ENCODE measurements around the gene DCAF4. TPM values are rescaled to one million over a fixed set of nuclear protein-coding genes. Genes with fewer than 3 reads are reported as not detected.

DCAF4 gene
- polyA plus RNA-seq, 1 donor from 2014 or later = 16.5 TPM

GRCh38 chr14:72882047-72882446 lies 44.2 kb upstream of the DCAF4 start:
- no peak for TF ChIP-seq SMC3 (conservative IDR thresholded peaks at IDR 0.05; ENCODE audit: poor library complexity)
- TF ChIP-seq, protein P1, sequence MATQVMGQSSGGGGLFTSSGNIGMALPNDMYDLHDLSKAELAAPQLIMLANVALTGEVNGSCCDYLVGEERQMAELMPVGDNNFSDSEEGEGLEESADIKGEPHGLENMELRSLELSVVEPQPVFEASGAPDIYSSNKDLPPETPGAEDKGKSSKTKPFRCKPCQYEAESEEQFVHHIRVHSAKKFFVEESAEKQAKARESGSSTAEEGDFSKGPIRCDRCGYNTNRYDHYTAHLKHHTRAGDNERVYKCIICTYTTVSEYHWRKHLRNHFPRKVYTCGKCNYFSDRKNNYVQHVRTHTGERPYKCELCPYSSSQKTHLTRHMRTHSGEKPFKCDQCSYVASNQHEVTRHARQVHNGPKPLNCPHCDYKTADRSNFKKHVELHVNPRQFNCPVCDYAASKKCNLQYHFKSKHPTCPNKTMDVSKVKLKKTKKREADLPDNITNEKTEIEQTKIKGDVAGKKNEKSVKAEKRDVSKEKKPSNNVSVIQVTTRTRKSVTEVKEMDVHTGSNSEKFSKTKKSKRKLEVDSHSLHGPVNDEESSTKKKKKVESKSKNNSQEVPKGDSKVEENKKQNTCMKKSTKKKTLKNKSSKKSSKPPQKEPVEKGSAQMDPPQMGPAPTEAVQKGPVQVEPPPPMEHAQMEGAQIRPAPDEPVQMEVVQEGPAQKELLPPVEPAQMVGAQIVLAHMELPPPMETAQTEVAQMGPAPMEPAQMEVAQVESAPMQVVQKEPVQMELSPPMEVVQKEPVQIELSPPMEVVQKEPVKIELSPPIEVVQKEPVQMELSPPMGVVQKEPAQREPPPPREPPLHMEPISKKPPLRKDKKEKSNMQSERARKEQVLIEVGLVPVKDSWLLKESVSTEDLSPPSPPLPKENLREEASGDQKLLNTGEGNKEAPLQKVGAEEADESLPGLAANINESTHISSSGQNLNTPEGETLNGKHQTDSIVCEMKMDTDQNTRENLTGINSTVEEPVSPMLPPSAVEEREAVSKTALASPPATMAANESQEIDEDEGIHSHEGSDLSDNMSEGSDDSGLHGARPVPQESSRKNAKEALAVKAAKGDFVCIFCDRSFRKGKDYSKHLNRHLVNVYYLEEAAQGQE (IDR thresholded peaks at IDR 0.05; ENCODE audit: borderline replicate concordance) = no peak
- no peak for TF ChIP-seq TAF1 (IDR thresholded peaks at IDR 0.05; ENCODE audit: low read depth)
- TF ChIP-seq MXI1 (conservative IDR thresholded peaks at IDR 0.05; ENCODE audit: poor library complexity, severe bottlenecking) = no peak
- no peak for TF ChIP-seq RAD21 (conservative IDR thresholded peaks at IDR 0.05)
- TF ChIP-seq POLR2AphosphoS5 (IDR thresholded peaks at IDR 0.05) = no peak
- TF ChIP-seq EZH2 (IDR thresholded peaks at IDR 0.05; ENCODE audit: borderline replicate concordance, insufficient read depth, low read length, poor library complexity, severe bottlenecking) = no peak
- no peaks in the 10 kb centered on the region for H3K9me3 ChIP-seq (ENCODE audit: low read length)

GRCh38 chr14:72882463-72882862 lies 43.8 kb upstream of the DCAF4 start:
- Histone ChIP-seq H2AFZ (ENCODE audit: low read depth, low read length) (no peak overlapping the region), H3K27ac (ENCODE audit: low read length) (no peak overlapping the region), H3K27me3 (ENCODE audit: insufficient read depth, low read depth, low read length) (no peaks in the 10 kb centered on the region), H4K20me1 (ENCODE audit: insufficient read depth) (no peaks in the 10 kb centered on the region), H3K79me2 (replicated peaks; ENCODE audit: insufficient read depth, low read length) (no peaks in the 10 kb centered on the region), H3K4me2 (ENCODE audit: low read length) (no peak overlapping the region), H3K9me2 (ENCODE audit: insufficient read depth, low read length) (no peaks in the 10 kb centered on the region), H3K9me3 (ENCODE audit: low read length) (no peaks in the 10 kb centered on the region), H3K9ac (ENCODE audit: low read length) (no peak overlapping the region), H3F3A (ENCODE audit: insufficient read depth, low read length, poor library complexity, severe bottlenecking) (no peaks in the 10 kb centered on the region), H3K4me3 (ENCODE audit: low read length) (no peak overlapping the region), H3K36me3 (ENCODE audit: insufficient read depth, low read length) (no peaks in the 10 kb centered on the region)
- TF ChIP-seq RAD21 (conservative IDR thresholded peaks at IDR 0.05) = no peak
- TF ChIP-seq EZH2 (IDR thresholded peaks at IDR 0.05; ENCODE audit: borderline replicate concordance, insufficient read depth, low read length, poor library complexity, severe bottlenecking) = no peak
- TF ChIP-seq POLR2AphosphoS5 (IDR thresholded peaks at IDR 0.05) = no peak
- no peak for TF ChIP-seq CTCF (IDR thresholded peaks at IDR 0.05; ENCODE audit: poor library complexity, severe bottlenecking)
- TF ChIP-seq, protein P1 (IDR thresholded peaks at IDR 0.05; ENCODE audit: borderline replicate concordance) = no peak
- no peak for TF ChIP-seq TAF1 (IDR thresholded peaks at IDR 0.05; ENCODE audit: low read depth)
- no peak for TF ChIP-seq EP300 (conservative IDR thresholded peaks at IDR 0.05; ENCODE audit: poor library complexity, severe bottlenecking)
- no peak for TF ChIP-seq SMC3 (conservative IDR thresholded peaks at IDR 0.05; ENCODE audit: poor library complexity)
- TF ChIP-seq MXI1 (conservative IDR thresholded peaks at IDR 0.05; ENCODE audit: poor library complexity, severe bottlenecking) = no peak

More at GRCh38 chr14:72882047-72882446, 44.2 kb upstream of the DCAF4 start:
- Histone ChIP-seq H3K9me2 (ENCODE audit: insufficient read depth, low read length) (no peaks in the 10 kb centered on the region), H3K4me2 (ENCODE audit: low read length) (no peak overlapping the region), H3F3A (ENCODE audit: insufficient read depth, low read length, poor library complexity, severe bottlenecking) (no peaks in the 10 kb centered on the region), H4K20me1 (ENCODE audit: insufficient read depth) (no peaks in the 10 kb centered on the region), H3K9ac (ENCODE audit: low read length) (no peak overlapping the region), H3K36me3 (ENCODE audit: insufficient read depth, low read length) (no peaks in the 10 kb centered on the region), H3K27ac (ENCODE audit: low read length) (no peak overlapping the region), H2AFZ (ENCODE audit: low read depth, low read length) (no peak overlapping the region), H3K4me3 (ENCODE audit: low read length) (no peak overlapping the region), H3K79me2 (replicated peaks; ENCODE audit: insufficient read depth, low read length) (no peaks in the 10 kb centered on the region), H3K27me3 (ENCODE audit: insufficient read depth, low read depth, low read length) (no peaks in the 10 kb centered on the region)

All from neural cell (in vitro differentiated cells).